Ramos (cell line): ENCODE measurements around the gene RNU1-1.
"Not testable (repeated sequence)": the region's sequence is repeated elsewhere in the genome, so short reads cannot be mapped to it uniquely, and the experiment has no call there.

Experiments
- in situ Hi-C: fragments of 300-500 bp; cut with MboI; formaldehyde crosslinking; loops from one replicate; pipeline ENCODE4 v1.14.3; 2022; ENCODE audit warnings: low sequenced_read_pairs; ENCODE audit not compliant: unreplicated experiment

The RNU1-1 gene

DNA sequence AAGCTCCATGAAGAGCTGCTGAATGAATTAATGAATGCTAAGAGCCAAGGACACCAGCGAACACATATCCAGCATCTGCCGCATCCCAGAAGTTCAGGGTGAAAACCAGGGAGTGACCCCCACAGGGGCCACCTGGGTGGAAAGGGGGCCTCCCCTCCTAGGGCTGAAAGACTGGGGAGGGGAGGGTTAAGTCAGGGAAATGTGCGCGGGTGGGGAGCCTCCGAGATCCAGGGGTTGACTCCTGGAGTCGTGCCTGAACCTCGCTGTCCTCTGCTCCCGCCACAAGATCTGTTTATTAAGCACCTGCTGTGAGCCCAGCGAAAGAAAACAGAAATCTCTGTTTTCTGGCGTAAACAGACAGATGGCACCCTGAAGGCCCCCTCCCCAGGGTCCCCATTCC lies 16.0 kb downstream of the RNU1-1 start:
- in situ Hi-C loops = not testable (repeated sequence)

DNA sequence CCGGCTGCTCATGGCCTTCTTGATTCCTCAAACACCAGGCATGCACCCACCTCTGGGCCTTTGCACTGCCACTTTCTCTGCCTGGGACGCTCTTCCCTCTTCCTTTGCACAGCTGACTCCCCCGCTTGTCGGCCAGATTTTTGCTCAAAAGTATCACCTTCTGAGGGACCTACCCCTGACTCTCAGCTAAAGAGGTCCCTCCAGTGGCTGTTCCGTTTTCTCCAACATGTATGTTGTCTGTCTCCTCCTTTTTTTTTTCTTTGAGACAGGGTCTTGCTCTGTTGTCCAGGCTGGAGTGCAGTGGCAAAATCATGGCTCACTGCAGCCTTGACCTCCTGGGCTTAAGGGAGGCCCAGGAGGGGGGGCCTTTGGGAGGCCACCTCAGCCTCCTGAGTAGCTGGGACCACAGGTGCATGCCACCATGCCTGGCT lies 16.6 kb downstream of the RNU1-1 start:
- in situ Hi-C loops = not testable (repeated sequence)

DNA sequence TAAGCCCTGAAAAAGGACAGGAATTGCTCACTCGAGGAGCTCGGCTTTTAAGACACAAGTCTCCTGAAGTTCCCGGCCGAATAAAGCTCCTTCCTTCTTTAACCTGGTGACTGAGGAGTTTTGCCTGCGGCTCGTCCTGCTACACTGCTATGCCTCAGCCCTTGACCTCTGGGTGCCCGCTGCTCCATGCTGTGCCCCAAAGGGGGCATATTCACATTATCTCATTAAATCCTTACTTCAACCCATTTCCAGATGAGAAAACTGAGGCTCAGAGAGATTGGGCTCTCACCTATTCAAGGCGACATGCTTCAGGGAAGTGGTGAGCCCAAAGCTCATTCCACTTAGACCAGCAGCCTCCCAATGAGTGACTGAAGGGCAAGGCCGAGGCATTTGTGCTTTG lies 20.4 kb downstream of the RNU1-1 start:
- in situ Hi-C loops = not testable (repeated sequence)

DNA sequence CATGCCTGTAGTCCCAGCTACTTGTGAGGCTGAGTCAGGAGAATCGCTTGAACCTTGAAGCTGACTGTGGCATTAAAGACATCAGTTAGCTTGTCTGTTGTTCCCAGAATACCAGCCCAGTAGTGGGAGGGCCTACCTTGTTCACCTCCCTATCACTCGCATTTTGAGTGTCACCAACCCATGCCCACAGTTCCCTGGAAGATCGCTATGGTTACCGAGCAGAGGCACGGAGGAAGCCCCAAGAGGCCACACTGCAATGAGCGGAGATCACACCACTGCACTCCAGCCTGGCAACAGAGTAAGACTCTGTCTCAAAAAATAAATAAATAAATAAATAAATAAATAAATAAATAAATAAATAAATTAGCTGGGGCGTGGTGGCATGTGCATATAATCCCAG lies 21.1 kb downstream of the RNU1-1 start:
- in situ Hi-C loops = not testable (repeated sequence)

DNA sequence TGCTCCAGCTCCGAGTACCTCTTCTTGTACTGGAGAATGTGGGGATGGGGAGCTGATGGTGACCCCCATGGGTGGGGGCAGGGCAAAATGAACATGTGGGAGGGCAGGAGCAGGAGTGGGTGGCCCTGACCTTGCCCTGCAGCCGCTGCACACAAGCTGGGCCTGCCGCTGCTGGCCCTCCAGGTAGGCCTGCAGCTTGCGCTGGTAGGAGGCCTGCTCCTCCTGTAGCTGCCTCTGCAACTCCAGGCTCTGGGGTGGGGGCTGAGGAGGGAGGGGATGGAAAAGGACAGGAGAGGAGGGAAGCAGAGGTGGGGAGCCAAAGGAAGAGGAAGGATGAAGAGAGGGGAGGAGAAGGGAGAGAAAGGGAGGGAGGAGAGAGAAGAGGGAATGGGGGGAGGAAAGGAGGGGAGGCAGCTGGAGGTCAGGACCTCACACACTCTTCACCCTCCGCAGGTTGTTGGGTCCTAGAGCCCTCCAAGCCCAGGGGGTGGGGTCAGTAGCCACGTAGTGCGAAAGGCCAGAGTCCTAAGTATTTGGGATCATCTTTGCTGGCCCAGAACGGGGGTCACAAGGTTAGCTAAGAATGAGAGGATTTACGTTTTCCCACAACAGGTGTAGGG lies 22.9 kb downstream of the RNU1-1 start:
- in situ Hi-C loops = no loop called here

DNA sequence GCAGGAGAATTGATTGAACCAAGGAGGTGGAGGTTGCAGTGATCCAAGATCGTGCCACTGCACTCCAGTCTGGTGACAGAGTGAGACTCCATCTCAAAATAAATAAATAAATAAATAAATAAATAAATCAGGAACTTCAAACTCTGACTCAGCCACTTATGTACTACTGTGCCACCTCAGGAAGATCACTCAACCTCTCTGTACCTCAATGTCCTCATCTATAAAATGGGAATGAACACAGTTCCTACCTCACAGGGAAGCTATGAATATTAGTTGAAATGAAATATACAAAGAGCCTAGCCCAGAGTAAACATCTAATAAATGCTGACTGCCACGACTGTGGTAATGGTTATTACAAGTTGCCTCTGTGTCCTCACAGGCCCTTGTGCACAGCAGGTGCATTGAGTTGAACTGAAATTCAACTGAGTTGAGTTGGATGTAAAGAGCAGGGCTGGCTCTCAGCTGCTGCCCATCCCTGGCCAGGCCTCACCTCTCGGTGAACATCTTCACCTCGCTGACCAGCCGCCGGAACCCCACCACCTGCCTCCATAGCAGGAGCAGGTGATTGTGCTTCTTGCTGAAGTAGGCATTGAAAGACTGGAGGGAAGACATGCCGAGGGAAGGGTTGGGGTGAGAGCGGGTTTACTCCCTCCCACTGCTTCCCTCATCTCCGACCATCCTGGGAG lies 24.7 kb downstream of the RNU1-1 start:
- in situ Hi-C loops = not testable (repeated sequence)

DNA sequence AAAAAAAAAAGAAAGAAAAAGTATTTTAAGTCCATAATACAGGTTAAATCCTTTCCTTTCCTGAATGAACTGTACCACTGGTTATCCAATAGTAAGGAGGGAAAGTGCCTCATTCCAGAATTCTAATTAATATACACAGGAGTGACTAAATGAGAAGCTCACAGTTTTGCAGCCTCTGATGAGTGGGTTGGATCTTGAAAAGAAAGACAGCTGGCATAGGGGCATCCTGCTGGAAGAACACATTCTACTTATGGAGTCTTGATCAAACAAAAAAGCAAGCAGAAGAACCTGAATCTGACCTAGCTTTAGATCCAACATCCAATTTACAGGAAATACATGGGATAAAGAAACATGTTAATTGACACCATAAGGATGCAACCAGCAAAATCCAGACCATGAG lies 27.1 kb downstream of the RNU1-1 start:
- in situ Hi-C loops = not testable (repeated sequence)

DNA sequence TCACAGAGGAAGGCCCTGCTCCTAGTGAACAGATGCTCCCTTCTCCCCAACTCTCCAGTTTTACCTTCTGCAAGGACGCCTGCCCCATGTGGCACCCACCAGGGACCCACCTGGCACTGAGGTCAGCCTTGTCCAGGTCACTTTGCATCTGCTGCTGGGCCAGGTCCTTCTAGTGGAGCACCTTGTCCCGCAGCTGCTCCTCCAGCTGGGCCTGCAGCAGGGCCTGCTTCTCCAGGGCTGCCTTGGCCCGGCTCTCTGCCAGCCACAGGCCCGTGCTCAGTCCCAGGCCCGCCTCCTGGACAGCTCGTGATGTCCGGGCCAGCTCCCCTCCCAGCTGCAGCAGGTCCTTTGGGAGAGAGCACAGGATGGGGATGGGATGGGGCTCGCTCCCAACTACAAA lies 27.8 kb downstream of the RNU1-1 start:
- in situ Hi-C loops = not testable (repeated sequence)

DNA sequence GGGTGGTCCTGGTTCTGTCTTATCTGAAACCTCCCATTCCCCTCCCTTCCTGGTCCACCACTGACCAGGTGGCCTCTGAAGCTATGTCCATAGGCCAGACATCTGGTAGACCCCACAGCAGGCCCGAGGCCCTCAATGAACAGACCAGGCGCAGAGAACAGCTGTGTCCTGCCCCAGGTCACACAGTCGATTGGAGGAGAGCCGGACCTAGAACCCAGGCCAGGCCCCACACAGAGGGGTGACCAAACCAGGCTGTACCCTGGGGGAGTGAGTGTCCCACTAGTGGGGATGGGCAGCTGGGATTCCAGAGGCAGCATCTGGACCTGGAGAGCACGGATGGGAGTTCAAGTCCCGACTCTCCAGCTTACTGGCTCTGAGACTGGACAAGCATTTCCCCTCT lies 29.2 kb downstream of the RNU1-1 start:
- in situ Hi-C loops = no loop called here

DNA sequence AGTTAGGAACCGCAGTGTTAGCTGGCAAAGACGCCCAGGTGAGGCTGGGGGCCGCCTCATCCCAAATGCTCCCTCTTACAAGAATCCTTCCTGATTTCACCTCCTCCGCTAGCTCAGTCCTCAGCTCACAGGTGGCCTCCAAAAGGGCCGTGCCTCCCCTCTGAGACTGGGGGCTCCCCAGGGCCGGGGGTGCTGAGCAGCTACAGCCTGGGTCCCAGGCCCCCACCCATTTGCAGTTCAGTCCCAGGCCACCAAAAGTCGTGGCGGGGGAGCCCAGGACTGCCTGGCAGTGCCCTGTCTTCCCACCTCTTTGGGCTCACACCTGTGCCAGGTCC lies 29.6 kb downstream of the RNU1-1 start:
- in situ Hi-C loops = no loop called here

DNA sequence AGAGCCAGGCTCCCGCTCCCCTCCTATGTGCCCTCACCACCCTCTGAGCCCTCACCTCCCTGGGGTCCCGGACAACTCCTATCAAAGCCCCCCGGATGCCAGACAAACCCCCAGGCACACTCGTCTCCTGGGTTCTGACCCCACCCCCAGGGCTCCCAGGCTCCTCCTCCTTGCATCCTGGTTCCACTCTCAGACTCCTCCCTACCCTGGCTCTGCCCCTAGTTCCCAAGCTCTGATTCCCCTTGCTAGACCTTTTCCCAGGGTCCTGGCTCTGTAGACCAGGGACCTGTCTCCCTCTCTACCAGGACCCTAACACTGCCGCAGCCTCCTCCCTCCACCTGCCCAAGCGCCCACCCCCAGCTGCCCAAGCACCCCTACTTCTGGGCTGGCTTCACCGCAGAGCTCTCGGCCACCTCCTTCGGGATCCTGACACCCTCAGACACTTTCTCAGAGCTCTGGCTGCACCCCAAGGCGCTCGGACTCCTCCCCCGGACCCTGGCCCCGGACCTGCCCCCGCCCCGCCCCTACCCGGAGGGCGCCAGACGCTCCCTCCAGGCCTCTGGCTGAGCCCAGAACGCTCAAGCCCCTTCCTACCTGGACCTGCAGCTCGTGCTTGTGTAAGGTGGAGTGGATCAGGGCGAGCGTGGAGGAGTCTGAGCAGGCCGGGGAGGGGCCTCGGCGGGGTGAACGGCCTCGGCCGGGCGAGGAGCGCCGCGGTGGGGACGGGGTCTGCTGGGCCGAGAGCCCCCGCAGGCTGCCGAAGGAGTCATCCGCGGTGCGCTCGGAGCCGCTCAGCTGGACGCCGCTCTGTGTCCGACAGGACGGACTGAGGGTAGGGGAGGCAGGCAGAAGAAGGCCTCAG lies 30.2 kb downstream of the RNU1-1 start:
- in situ Hi-C loops = not testable (repeated sequence)

DNA sequence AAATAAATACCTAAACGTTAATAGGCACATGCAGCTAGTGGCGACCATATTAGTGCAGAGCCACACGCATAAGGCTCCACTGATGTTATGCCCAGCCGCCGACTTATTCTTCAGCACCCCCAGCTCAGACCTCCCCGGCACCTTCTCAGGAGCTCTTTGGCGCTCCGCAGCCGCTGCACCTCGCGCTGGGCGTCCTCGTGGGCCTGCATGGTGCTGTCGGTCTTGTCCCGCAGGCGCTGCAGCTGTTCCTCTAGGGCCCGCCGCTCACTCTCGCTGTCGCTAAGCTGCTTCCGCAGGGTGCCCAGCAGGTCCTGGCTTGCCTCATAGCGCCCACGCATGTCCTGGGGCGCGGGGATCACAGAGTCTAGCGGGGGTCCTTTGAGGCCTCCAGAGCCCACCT lies 30.9 kb downstream of the RNU1-1 start:
- in situ Hi-C loops = not testable (repeated sequence)

DNA sequence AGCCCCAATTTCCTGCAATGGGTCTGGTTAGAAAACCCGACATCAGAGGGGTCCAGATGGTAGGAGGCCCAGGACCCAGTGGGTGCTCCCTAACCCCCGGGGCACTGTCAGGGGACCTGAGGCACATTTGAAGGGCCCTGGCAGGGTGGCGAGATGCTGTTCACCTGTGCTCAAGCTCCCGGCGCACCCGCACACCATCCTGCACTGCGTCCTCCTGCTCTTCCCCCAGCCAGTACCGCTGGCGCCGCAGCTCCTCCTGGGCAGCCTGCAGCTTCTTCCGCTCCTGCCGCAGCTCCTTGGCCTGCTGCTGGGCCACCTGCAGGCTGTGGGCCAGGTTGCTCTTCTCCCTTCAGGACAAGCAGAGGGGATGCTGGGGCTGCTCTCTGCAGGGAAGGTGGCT lies 36.0 kb downstream of the RNU1-1 start:
- in situ Hi-C loops = no loop called here

DNA sequence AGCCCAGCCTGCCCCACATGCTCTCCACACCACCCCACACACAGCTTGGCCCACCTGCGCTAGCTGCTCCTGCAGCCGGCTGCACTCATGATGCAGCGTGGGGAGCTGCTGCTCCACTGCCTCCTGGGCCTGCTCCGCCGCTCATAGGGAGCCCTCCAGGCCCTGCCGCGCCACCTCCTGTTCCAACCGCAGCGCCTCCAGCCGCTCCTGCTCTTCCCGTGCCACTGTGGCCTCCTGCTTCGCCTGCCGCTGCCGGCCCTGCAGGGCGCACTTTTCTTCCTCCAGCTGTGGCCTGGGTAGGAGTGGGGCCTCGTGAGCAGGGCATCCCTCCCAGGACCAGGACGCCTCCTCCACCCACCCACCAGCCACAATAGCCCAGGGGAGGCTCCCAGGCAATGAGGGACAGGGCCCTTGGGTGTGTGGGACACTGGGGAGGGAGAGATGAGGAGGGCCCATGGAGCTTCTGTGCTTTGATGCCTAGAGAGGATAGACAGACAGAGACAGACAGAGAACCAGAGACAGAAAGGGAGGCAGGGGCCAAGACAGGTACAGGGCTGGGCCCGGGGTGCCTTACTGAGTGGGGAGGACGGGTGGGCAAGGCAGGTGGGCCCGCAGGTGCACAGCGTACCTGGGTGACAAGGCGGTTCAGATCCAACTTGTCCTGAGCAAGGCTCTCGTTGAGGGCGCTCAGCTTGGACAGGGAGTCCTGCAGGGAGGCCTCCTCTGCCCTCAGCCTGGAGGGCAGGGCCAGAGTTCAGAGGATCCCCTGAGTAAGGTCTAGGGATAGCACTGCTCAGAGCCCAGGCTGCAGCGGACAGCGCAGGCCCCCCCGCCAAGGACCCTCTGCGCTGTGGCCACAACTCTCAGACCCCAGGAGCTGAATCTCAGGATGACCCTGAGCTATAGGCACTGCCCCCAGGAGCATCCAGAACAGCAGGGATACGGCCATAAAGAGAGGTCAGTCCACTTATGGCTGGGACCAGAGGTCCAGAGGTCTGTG lies 38.0 kb downstream of the RNU1-1 start:
- in situ Hi-C loops = not testable (repeated sequence)

DNA sequence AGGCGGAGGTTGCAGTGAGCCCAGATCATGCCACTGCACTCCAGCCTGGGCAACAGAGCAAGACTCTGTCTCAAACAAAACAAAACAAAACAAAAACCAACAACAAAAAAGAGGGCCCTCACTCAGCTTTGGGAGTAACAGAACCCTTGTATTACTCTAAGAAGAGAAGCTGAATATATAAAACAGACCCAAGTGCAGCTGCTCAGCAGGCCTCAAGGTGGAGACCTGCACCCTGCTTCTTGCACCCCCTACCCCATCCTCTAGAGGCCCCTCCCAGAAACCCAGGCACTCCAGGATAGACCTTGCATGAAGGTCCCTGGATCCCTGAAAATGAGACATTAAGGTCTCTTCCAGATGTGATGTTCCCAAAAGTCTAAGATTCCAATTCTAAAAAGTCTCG lies 39.2 kb downstream of the RNU1-1 start:
- in situ Hi-C loops = not testable (repeated sequence)

DNA sequence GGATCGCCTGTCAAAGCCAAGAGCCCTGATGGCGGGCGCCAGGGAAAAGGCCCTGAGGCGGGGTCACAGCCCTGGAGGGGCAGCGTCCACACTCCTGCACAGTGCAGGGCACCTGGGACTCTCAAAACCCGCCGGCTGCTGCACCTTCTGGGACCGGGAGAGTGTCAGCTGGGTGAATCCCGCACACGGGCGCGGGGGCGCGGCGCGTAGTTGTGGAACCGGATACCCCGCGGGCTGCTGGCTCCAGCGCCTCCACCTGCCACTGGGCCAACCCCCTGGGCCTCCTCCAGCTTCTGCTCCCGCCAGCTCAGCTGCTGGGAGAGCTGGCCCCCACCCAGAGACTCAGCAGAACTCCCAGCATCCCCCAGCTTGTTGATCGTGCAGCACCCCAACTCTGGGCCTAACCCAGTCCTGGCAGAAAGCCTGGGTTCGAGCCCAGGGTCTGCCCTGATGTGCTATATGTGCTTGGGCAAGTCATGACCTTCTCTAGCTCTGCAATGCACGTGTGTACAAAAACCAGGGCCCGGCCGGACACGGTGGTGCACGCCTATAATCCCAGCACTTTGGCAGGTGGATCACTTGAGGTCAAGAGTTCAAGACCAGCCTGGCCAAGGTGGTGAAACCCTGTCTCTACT lies 39.8 kb downstream of the RNU1-1 start:
- in situ Hi-C loops = no loop called here

DNA sequence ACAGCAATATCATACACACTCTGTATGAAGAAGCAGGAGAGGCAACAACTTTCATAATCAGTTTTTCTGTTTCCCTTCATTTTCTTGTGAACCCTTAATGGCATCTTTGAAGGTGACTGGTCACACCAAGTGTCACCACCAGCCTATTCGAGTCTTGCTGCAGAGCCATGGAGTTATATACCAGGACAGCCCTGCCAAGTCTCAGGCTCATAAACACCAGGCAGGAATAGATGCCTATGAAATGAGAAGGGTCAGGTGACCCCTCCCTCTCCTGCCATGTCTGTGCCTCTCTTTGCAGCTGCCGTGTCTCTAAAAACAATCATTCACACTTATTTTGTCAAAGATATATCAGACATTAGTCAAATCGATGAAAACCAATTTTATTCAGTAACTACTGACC lies 45.5 kb downstream of the RNU1-1 start:
- in situ Hi-C loops = no loop called here

DNA sequence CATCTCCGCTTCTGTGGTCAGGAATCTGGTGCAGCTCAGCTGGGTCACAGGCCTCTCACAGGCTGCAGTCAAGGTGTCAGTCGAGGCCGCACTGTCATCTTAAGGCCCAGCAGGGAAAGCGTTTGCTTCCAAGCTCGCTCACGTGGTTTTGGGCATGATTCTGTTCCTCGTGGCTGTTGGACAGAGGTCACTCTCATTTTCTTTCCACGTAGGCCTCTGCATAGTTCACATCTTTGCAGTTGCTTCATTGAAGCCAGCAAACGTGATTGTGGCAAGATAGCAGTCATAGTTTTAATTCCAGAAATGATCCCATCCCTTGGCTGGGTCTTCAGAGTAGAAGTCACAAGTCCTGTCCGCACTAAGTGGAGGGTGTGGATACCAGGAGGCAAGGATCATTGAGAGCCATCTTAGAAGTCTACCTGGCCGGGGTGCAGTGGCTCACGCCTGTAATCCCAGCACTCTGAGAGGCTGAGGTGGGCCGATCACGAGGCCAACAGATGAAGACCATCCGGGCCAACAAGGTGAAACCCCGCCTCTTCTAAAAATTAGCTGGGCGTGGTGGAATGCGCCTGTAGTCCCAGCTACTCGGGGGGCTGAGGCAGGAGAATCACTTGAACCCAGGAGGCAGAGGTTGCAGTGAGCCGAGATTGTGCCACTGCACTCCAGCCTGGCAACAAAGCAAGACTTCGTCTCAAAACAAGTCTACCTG lies 49.0 kb downstream of the RNU1-1 start:
- in situ Hi-C loops = no loop called here
